ENCODE measurements around the gene STXBP5L.

DNA sequence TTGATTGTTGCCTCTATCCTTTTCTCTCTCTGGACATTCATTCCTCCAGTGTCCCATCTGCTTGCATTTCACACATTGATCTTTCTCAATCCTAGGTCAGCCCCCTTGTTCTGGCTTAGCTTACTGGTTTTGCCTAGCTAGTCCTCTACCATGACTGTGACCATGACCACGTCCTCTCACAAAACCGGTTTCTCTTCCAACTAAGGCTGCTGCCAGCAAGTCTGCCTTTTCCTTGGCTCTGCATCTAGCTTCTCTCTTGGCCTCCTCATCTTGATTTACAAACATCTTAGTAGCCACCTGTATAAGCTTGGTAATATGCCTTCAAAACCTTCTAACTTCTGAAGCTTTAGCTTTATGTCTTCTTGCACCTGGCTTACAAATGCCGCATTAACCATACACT, 167.2 kb downstream of the STXBP5L start:
- TF ChIP-seq MAX (CRISPR knock-in tag; IDR thresholded peaks at IDR 0.05) (no peak), CTCF (IDR thresholded peaks at IDR 0.05) (no peak), RORB (CRISPR knock-in tag; IDR thresholded peaks at IDR 0.05) (no peak), E2F4 (CRISPR knock-in tag; IDR thresholded peaks at IDR 0.05; ENCODE audit: borderline replicate concordance, low read depth) (no peak), ZNF121 (CRISPR knock-in tag; IDR thresholded peaks at IDR 0.05) (no peak), CREM (CRISPR knock-in tag; IDR thresholded peaks at IDR 0.05) (no peak), ZBTB21 (CRISPR knock-in tag; IDR thresholded peaks at IDR 0.05; ENCODE audit: borderline replicate concordance) (no peak)
- TF ChIP-seq, protein P1, sequence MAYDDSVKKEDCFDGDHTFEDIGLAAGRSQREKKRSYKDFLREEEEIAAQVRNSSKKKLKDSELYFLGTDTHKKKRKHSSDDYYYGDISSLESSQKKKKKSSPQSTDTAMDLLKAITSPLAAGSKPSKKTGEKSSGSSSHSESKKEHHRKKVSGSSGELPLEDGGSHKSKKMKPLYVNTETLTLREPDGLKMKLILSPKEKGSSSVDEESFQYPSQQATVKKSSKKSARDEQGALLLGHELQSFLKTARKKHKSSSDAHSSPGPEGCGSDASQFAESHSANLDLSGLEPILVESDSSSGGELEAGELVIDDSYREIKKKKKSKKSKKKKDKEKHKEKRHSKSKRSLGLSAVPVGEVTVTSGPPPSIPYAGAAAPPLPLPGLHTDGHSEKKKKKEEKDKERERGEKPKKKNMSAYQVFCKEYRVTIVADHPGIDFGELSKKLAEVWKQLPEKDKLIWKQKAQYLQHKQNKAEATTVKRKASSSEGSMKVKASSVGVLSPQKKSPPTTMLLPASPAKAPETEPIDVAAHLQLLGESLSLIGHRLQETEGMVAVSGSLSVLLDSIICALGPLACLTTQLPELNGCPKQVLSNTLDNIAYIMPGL (CRISPR knock-in tag; IDR thresholded peaks at IDR 0.05), result no peak

Measured in WTC11 (cell line).